Measurements from ENCODE around the gene ENPP6. TPM values are rescaled to one million over a fixed set of nuclear protein-coding genes. Genes with fewer than 3 reads are reported as not detected.

The ENPP6 gene
- total and polyA plus RNA-seq, 2 of the 13 experiments (the other 11 are each of a cell fraction or from before 2014, with no cell fraction given): not detected

- no peak for FAIRE-seq
- POLR2A ChIA-PET: no interaction called here
- CTCF ChIA-PET (ENCODE audit: low intra/inter-chr PET ratio, low total read pairs): no interaction called here
- no peaks in the 10 kb centered on the region; a peak in 1 of 5 replicates for H3K27me3 ChIP-seq (ENCODE audit: control insufficient read depth in 1 of 2, insufficient read depth in 2 of 2, low read length in 2 of 2)
- H3K4me3 ChIP-seq (replicated peaks in 1 of 3; ENCODE audit: insufficient read depth in 1 of 3, low read depth in 2 of 3, low read length in 3 of 3): no peak overlapping the region
- H3K9ac ChIP-seq (ENCODE audit: insufficient read depth, low read depth, low read length): no peak overlapping the region
- H3K4me1 ChIP-seq (ENCODE audit: insufficient read depth, low read length): no peaks in the 10 kb centered on the region
- no peak for ATAC-seq
- BruUV-seq (replicated peaks): no TSS peak
- no peak for DNase-seq (ENCODE audit: low spot score)
- WGBS (ENCODE audit: low lambda C conversion rate): 83% methylated on average over 1 of the region's 6 CpGs
- in situ Hi-C loops (cut with HindIII; ENCODE audit: extremely low pct_ligation_motif_present, low pct_unique_long_range_greater_than_20kb): no loop called here
- H3K36me3 ChIP-seq (replicated peaks in 1 of 2; ENCODE audit: control insufficient read depth in 1 of 2, insufficient read depth in 2 of 2, low read length in 2 of 2): no peaks in the 10 kb centered on the region
- H3K9me3 ChIP-seq (ENCODE audit: low read length): no peaks in the 10 kb centered on the region
- H2AFZ ChIP-seq (ENCODE audit: low read length): no peak overlapping the region
- no peaks in the 10 kb centered on the region for H3K79me2 ChIP-seq (ENCODE audit: insufficient read depth, low read length)
- H4K20me1 ChIP-seq (ENCODE audit: insufficient read depth, low read length): no peaks in the 10 kb centered on the region
- H3K27ac ChIP-seq (ENCODE audit: extremely low read length, insufficient read depth, low read length): no peak overlapping the region
- TF ChIP-seq ZNF510 (CRISPR knock-in tag; IDR thresholded peaks at IDR 0.05; ENCODE audit: low read depth) (no peak), ZSCAN30 (CRISPR knock-in tag; IDR thresholded peaks at IDR 0.05) (no peak), ZNF704 (CRISPR knock-in tag; IDR thresholded peaks at IDR 0.05; ENCODE audit: borderline replicate concordance) (no peak), NFYB (CRISPR knock-in tag; IDR thresholded peaks at IDR 0.05) (no peak), HNRNPLL (IDR thresholded peaks at IDR 0.05; ENCODE audit: low read depth, low read length, poor library complexity, severe bottlenecking) (no peak), PHF21A (CRISPR knock-in tag; IDR thresholded peaks at IDR 0.05) (no peak), HOMEZ (CRISPR knock-in tag; IDR thresholded peaks at IDR 0.05; ENCODE audit: low read depth) (no peak), ZHX1 (CRISPR knock-in tag; IDR thresholded peaks at IDR 0.05; ENCODE audit: low read depth) (no peak), ARID3A (IDR thresholded peaks at IDR 0.05; ENCODE audit: low read depth, low read length) (no peak), PHF8 (CRISPR knock-in tag; IDR thresholded peaks at IDR 0.05) (no peak), SMYD3 (CRISPR knock-in tag; IDR thresholded peaks at IDR 0.05) (no peak)
- intact Hi-C loops (cut with micrococcal nuclease; ENCODE audit: unreplicated experiment): no loop called here
- no peak overlapping the region for H3K4me2 ChIP-seq (ENCODE audit: low read depth, low read length)
Observed at GRCh38 chr4:184177271-184177670, 40.4 kb downstream of the ENPP6 start.

Data from HepG2 (cell line).